GM21390 (cell line): ENCODE data around the gene DNAH8.
"Not testable (repeated sequence)": the region's sequence is repeated elsewhere in the genome, so short reads cannot be mapped to it uniquely, and the experiment has no call there.

Source experiments
- ATAC-seq: cut with Tn5 transposase; IDR thresholded peaks from one replicate; pipeline ENCODE4 v1.9.1; 2021; ENCODE audit not compliant: unreplicated experiment

DNAH8 gene

GRCh38 chr6:38836585-38836984 lies 121.5 kb downstream of the DNAH8 start:
- ATAC-seq: no peak

GRCh38 chr6:38837101-38837500 lies 122.0 kb downstream of the DNAH8 start:
- no peak for ATAC-seq

- no peak for ATAC-seq
These were observed 128.7 kb downstream of the DNAH8 start for GRCh38 chr6:38843798-38844197.

GRCh38 chr6:38845931-38846330 lies 130.8 kb downstream of the DNAH8 start:
- ATAC-seq: no peak

- ATAC-seq: no peak
These were observed 131.2 kb downstream of the DNAH8 start for GRCh38 chr6:38846361-38846760.

- no peak for ATAC-seq
These were observed 131.7 kb downstream of the DNAH8 start for GRCh38 chr6:38846844-38847243.

GRCh38 chr6:38847497-38847896 lies 132.4 kb downstream of the DNAH8 start:
- no peak for ATAC-seq

GRCh38 chr6:38848760-38849159 lies 133.6 kb downstream of the DNAH8 start:
- no peak for ATAC-seq

GRCh38 chr6:38852215-38852614 lies 137.1 kb downstream of the DNAH8 start:
- ATAC-seq: no peak

- no peak for ATAC-seq
These were observed 138.1 kb downstream of the DNAH8 start for GRCh38 chr6:38853236-38853635.

- no peak for ATAC-seq
These were observed 141.4 kb downstream of the DNAH8 start for GRCh38 chr6:38856492-38856891.

GRCh38 chr6:38857815-38858214 lies 142.7 kb downstream of the DNAH8 start:
- ATAC-seq: no peak

GRCh38 chr6:38860041-38860440 lies 144.9 kb downstream of the DNAH8 start:
- no peak for ATAC-seq

GRCh38 chr6:38861926-38862401 lies 146.9 kb downstream of the DNAH8 start:
- no peak for ATAC-seq

GRCh38 chr6:38865521-38866174 lies 150.5 kb downstream of the DNAH8 start:
- no peak for ATAC-seq

GRCh38 chr6:38867726-38868125 lies 152.6 kb downstream of the DNAH8 start:
- no peak for ATAC-seq

- no peak for ATAC-seq
These were observed 156.8 kb downstream of the DNAH8 start for GRCh38 chr6:38871741-38872568.

- ATAC-seq: no peak
These were observed 157.9 kb downstream of the DNAH8 start for GRCh38 chr6:38873001-38873400.

- not testable (repeated sequence) for ATAC-seq
These were observed 158.7 kb downstream of the DNAH8 start for GRCh38 chr6:38873816-38874215.

- ATAC-seq: no peak
These were observed 161.4 kb downstream of the DNAH8 start for GRCh38 chr6:38876475-38876874.

- ATAC-seq: no peak
These were observed 162.6 kb downstream of the DNAH8 start for GRCh38 chr6:38877721-38878120.

GRCh38 chr6:38882157-38882556 lies 167.0 kb downstream of the DNAH8 start:
- ATAC-seq: no peak
